OCI-LY7 (cell line): Measurements from ENCODE around the gene TACR2.

Source experiments
- EZH2phosphoT487 ChIP-seq: fragments of 200-600 bp; sonication (generic); IDR thresholded peaks from 2 replicates; pipeline ENCODE4 v1.6.1; 2018; ENCODE audit warnings: low read depth, borderline replicate concordance, mild to moderate bottlenecking, mixed run types, antibody characterized with exemption, low read length, moderate library complexity, mixed read lengths
- TF ChIP-seq, protein P1 (sequence below): fragments of 200-600 bp; sonication (generic); conservative IDR thresholded peaks from 2 replicates; pipeline ENCODE4 v1.5.1; 2014; ENCODE audit warnings: mild to moderate bottlenecking, antibody characterized with exemption, low read length, moderate library complexity, mixed read lengths

- TF ChIP-seq, protein P1, sequence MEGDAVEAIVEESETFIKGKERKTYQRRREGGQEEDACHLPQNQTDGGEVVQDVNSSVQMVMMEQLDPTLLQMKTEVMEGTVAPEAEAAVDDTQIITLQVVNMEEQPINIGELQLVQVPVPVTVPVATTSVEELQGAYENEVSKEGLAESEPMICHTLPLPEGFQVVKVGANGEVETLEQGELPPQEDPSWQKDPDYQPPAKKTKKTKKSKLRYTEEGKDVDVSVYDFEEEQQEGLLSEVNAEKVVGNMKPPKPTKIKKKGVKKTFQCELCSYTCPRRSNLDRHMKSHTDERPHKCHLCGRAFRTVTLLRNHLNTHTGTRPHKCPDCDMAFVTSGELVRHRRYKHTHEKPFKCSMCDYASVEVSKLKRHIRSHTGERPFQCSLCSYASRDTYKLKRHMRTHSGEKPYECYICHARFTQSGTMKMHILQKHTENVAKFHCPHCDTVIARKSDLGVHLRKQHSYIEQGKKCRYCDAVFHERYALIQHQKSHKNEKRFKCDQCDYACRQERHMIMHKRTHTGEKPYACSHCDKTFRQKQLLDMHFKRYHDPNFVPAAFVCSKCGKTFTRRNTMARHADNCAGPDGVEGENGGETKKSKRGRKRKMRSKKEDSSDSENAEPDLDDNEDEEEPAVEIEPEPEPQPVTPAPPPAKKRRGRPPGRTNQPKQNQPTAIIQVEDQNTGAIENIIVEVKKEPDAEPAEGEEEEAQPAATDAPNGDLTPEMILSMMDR, result no peak
- no peak for TF ChIP-seq EZH2phosphoT487
These were observed 36.1 kb upstream of the TACR2 start for GRCh38 chr10:69452676-69453415.
